Effector memory CD4-positive, alpha-beta T cell (primary cell): ENCODE results near the gene PPP6C.
"Not testable (repeated sequence)": the region's sequence is repeated elsewhere in the genome, so short reads cannot be mapped to it uniquely, and the experiment has no call there.

Source experiments
- DNase-seq, 3 donors: peaks; one replicate each; pipeline ENCODE4 v3.0.0-alpha.2; 2020
- H3K27ac ChIP-seq: 2 replicates; pipeline ENCODE4 v1.7.0; 2013; ENCODE audit warnings: mild to moderate bottlenecking, low read length, moderate library complexity; ENCODE audit not compliant: insufficient read depth, poor library complexity, severe bottlenecking
- H3K27me3 ChIP-seq: replicated peaks from 2 replicates; pipeline ENCODE4 v1.7.0; 2013; ENCODE audit warnings: mild to moderate bottlenecking, low read length; ENCODE audit not compliant: insufficient read depth, control insufficient read depth, poor library complexity, severe bottlenecking
- H3K36me3 ChIP-seq: 2 replicates; pipeline ENCODE4 v1.7.0; 2013; ENCODE audit warnings: mild to moderate bottlenecking, low read length, moderate library complexity; ENCODE audit not compliant: control insufficient read depth, insufficient read depth
- H3K4me1 ChIP-seq: 2 replicates; pipeline ENCODE4 v1.7.0; 2013; ENCODE audit warnings: low read length, mild to moderate bottlenecking; ENCODE audit not compliant: control insufficient read depth, insufficient read depth, poor library complexity, severe bottlenecking
- H3K4me3 ChIP-seq: 2 replicates; pipeline ENCODE4 v1.7.0; 2013; ENCODE audit warnings: low read length, low read depth, mild to moderate bottlenecking; ENCODE audit not compliant: insufficient read depth, poor library complexity, severe bottlenecking
- H3K9me3 ChIP-seq: 2 replicates; pipeline ENCODE4 v1.7.0; 2013; ENCODE audit warnings: mild to moderate bottlenecking, low read length, moderate library complexity; ENCODE audit not compliant: control insufficient read depth
- total RNA-seq, 3 donors: gene quantifications; one replicate each; lab custom pipeline; 2026; lab: John Stamatoyannopoulos, UW

The PPP6C gene
- 43.2 to 64.7 (median 64.0) reads per million in 3 donors for total RNA-seq

- Histone ChIP-seq H3K4me3 (peak within 1 kb of the TSS; percentile 99), H3K27ac (peak within 1 kb of the TSS; percentile 96), H3K36me3 (no peaks in the 10 kb centered on the region), H3K27me3 (no peaks in the 10 kb centered on the region), H3K9me3 (no peaks in the 10 kb centered on the region), H3K4me1 (peaks cover 38% of the 10 kb centered on the region)
- DNase-seq = peak; percentile 92 to 95 (median 95)
Measured at GRCh38 chr9:125189361-125190289, at the start of gene PPP6C. Gene PPP6C, minus strand, starts transcription at chr9:125189803. Its CDS starts 85 bp downstream, at chr9:125189718.

- H3K36me3 ChIP-seq = peaks cover 51% of the 10 kb centered on the region
- DNase-seq = no peak
- H3K4me1 ChIP-seq = peaks cover 36% of the 10 kb centered on the region
- no peaks in the 10 kb centered on the region for H3K9me3 ChIP-seq
- H3K27me3 ChIP-seq = no peaks in the 10 kb centered on the region
- peak overlapping the region; percentile 21 for H3K27ac ChIP-seq
- peak overlapping the region; percentile 13 for H3K4me3 ChIP-seq
Measured at GRCh38 chr9:125238915-125239446, 49.4 kb upstream of the PPP6C start.

- no peak for DNase-seq
- Histone ChIP-seq H3K27me3 (no peaks in the 10 kb centered on the region), H3K36me3 (peaks cover 56% of the 10 kb centered on the region), H3K4me3 (peak overlapping the region; percentile 13), H3K27ac (peak overlapping the region; percentile 21), H3K9me3 (no peaks in the 10 kb centered on the region), H3K4me1 (peaks cover 36% of the 10 kb centered on the region)
Measured at GRCh38 chr9:125238127-125238914, 48.7 kb upstream of the PPP6C start.

- H3K4me3 ChIP-seq, H3K27ac ChIP-seq: not testable (repeated sequence)
- peaks cover 29% of the 10 kb centered on the region for H3K4me1 ChIP-seq
Measured at GRCh38 chr9:125236520-125237159, 47.0 kb upstream of the PPP6C start.

GRCh38 chr9:125235804-125236519 is 46.4 kb upstream of the PPP6C start:
- Histone ChIP-seq H3K9me3 (no peaks in the 10 kb centered on the region), H3K4me3 (no peak overlapping the region), H3K27me3 (no peaks in the 10 kb centered on the region), H3K27ac (no peak overlapping the region), H3K4me1 (peaks cover 28% of the 10 kb centered on the region), H3K36me3 (peaks cover 59% of the 10 kb centered on the region)
- DNase-seq = no peak

More at GRCh38 chr9:125236520-125237159, 47.0 kb upstream of the PPP6C start:
- H3K27me3 ChIP-seq, DNase-seq, H3K9me3 ChIP-seq: not testable (repeated sequence)
- peaks cover 61% of the 10 kb centered on the region for H3K36me3 ChIP-seq

GRCh38 chr9:125234099-125234498 is 44.5 kb upstream of the PPP6C start:
- not testable (repeated sequence) for H3K4me3 ChIP-seq, H3K27me3 ChIP-seq, H3K9me3 ChIP-seq, DNase-seq, H3K27ac ChIP-seq
- peaks cover 21% of the 10 kb centered on the region for H3K4me1 ChIP-seq
- peaks cover 56% of the 10 kb centered on the region for H3K36me3 ChIP-seq

DNA sequence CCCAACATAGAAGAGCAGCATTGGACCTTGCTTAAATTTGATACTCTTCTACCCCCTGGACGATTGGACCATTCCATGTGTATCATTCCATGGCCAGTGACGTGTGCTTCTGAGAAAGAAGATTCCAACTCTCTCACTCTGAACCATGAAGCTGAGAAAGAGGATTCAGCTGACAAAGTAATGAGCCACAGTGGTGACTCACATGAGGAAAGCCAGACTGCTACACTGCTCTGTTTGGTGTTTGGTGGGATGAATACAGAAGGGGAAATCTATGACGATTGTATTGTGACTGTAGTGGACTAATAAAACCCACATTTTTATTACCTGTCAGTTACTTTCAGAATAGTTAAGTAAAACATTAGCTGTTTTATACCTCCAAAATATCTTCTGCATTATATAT is 44.1 kb upstream of the PPP6C start:
- H3K27me3 ChIP-seq = no peaks in the 10 kb centered on the region
- peaks cover 17% of the 10 kb centered on the region for H3K4me1 ChIP-seq
- peaks cover 52% of the 10 kb centered on the region for H3K36me3 ChIP-seq
- no peaks in the 10 kb centered on the region for H3K9me3 ChIP-seq
- no peak overlapping the region for H3K27ac ChIP-seq
- no peak for DNase-seq
- no peak overlapping the region for H3K4me3 ChIP-seq

GRCh38 chr9:125227761-125228160 is 38.2 kb upstream of the PPP6C start:
- peaks cover 11% of the 10 kb centered on the region for H3K36me3 ChIP-seq

GRCh38 chr9:125224858-125225257 is 35.3 kb upstream of the PPP6C start:
- H3K27me3 ChIP-seq = not testable (repeated sequence)

More at GRCh38 chr9:125227761-125228160, 38.2 kb upstream of the PPP6C start:
- H3K4me3 ChIP-seq = no peak overlapping the region
- no peaks in the 10 kb centered on the region for H3K27me3 ChIP-seq
- H3K27ac ChIP-seq = no peak overlapping the region
- no peak for DNase-seq
- H3K4me1 ChIP-seq = no peaks in the 10 kb centered on the region
- H3K9me3 ChIP-seq = no peaks in the 10 kb centered on the region

More at GRCh38 chr9:125224858-125225257, 35.3 kb upstream of the PPP6C start:
- H3K4me3 ChIP-seq, DNase-seq, H3K9me3 ChIP-seq, H3K4me1 ChIP-seq, H3K27ac ChIP-seq: not testable (repeated sequence)
- H3K36me3 ChIP-seq = peaks cover 19% of the 10 kb centered on the region
